K562 treated with DMSO at 1 percent for 48 hours (cell line): ENCODE measurements around the gene BCL10. TPM values are rescaled to one million over a fixed set of nuclear protein-coding genes. Genes with fewer than 3 reads are reported as not detected.

Experiments used
- total RNA-seq: library from RNA; unstranded; fragments of 300-600 nt; gene quantifications from 2 replicates; pipeline ENCODE4 v1.2.3, GENCODE V29; 2022; ENCODE audit warnings: low replicate concordance; ENCODE audit errors: extremely low read depth

The BCL10 gene
- not detected in 2 replicates for total RNA-seq

GRCh38 chr1:85276215-85276977, at the start of gene BCL10:
TSS of gene BCL10 (minus strand) at chr1:85276632. CDS start at chr1:85276352, 280 bp downstream.

GRCh38 chr1:85259118-85259911, 17.1 kb downstream of the BCL10 start, which contains the start of gene C1orf52:
TSS of gene C1orf52 (minus strand) at chr1:85259662. CDS start at chr1:85259633, 29 bp downstream.

Other genes with a start within 250 kb of the BCL10 start
- gene MCOLN3, start 228.1 kb downstream of the BCL10 start, total RNA-seq, result not detected in 2 replicates
- not detected in 2 replicates for gene SYDE2, start 75.6 kb downstream of the BCL10 start, total RNA-seq
- not detected in 2 replicates for gene C1orf52, start 17.0 kb downstream of the BCL10 start, total RNA-seq
- gene DDAH1, start 188.5 kb upstream of the BCL10 start, total RNA-seq, result not detected in 2 replicates